NB4 (cell line): ENCODE measurements around the gene PPP1R9B.

Source experiments
- CTCF ChIP-seq: IDR thresholded peaks from one replicate; pipeline ENCODE4 v1.5.1; 2012; ENCODE audit warnings: low read depth, low read length
- POLR2A ChIP-seq: IDR thresholded peaks from 2 replicates; pipeline ENCODE4 v1.6.1; 2011; ENCODE audit warnings: mild to moderate bottlenecking; ENCODE audit not compliant: insufficient read length; ENCODE audit errors: extremely low read depth

GRCh38 chr17:50196036-50196435 lies 45.6 kb upstream of the PPP1R9B start:
- no peak for TF ChIP-seq CTCF
- TF ChIP-seq POLR2A: no peak
